Endometrium (tissue), 2 donors: ENCODE results near the gene SYNPO2L.

Experiments
- FAIRE-seq: peaks from 2 replicates; lab custom pipeline; 2012; peaks lifted over from hg19 to GRCh38; lab: Jason Lieb, UNC
- donor health status: control.
- donor health status: control.

The SYNPO2L gene

GRCh38 chr10:73649876-73650536, 5.8 kb downstream of the SYNPO2L start:
- FAIRE-seq, result no peak

GRCh38 chr10:73648975-73649829, 6.6 kb downstream of the SYNPO2L start:
- FAIRE-seq, result no peak

GRCh38 chr10:73647875-73648651, 7.8 kb downstream of the SYNPO2L start:
- no peak for FAIRE-seq

GRCh38 chr10:73647211-73647874, 8.5 kb downstream of the SYNPO2L start:
- no peak for FAIRE-seq

GRCh38 chr10:73646598-73647041, 9.2 kb downstream of the SYNPO2L start:
- no peak for FAIRE-seq

GRCh38 chr10:73645251-73645650, 10.6 kb downstream of the SYNPO2L start:
- no peak for FAIRE-seq

- no peak for FAIRE-seq
Measured at GRCh38 chr10:73644767-73645166, 11.1 kb downstream of the SYNPO2L start.

- peak; percentile 74 for FAIRE-seq
Measured at GRCh38 chr10:73644015-73644743, 11.7 kb downstream of the SYNPO2L start.

- no peak for FAIRE-seq
Measured at GRCh38 chr10:73643362-73643761, 12.5 kb downstream of the SYNPO2L start.

GRCh38 chr10:73641328-73642060, 14.3 kb downstream of the SYNPO2L start, which contains the start of gene MYOZ1:
Gene MYOZ1 (minus strand): TSS chr10:73641474. CDS start chr10:73640017, 1,457 bp downstream.
- FAIRE-seq, result no peak

- no peak for FAIRE-seq
Measured at GRCh38 chr10:73639286-73639685, 16.5 kb downstream of the SYNPO2L start.

GRCh38 chr10:73635781-73636180, 20.0 kb downstream of the SYNPO2L start:
- no peak for FAIRE-seq

- FAIRE-seq, result no peak
Measured at GRCh38 chr10:73634421-73634820, 21.4 kb downstream of the SYNPO2L start.

GRCh38 chr10:73629165-73629564, 26.7 kb downstream of the SYNPO2L start:
- no peak for FAIRE-seq

- no peak for FAIRE-seq
Measured at GRCh38 chr10:73628405-73628804, 27.4 kb downstream of the SYNPO2L start.

- no peak for FAIRE-seq
Measured at GRCh38 chr10:73627300-73627699, 28.5 kb downstream of the SYNPO2L start.

- FAIRE-seq, result peak; percentile 59
Measured at GRCh38 chr10:73625884-73626752, 29.7 kb downstream of the SYNPO2L start.

GRCh38 chr10:73625004-73625883, 30.6 kb downstream of the SYNPO2L start:
- no peak for FAIRE-seq

GRCh38 chr10:73623056-73623455, 32.8 kb downstream of the SYNPO2L start:
- FAIRE-seq, result no peak
